ENCODE measurements around the gene ICOSLG. TPM values are rescaled to one million over a fixed set of nuclear protein-coding genes. Genes with fewer than 3 reads are reported as not detected.
"Not testable (repeated sequence)": the region's sequence is repeated elsewhere in the genome, so short reads cannot be mapped to it uniquely, and the experiment has no call there.

ICOSLG gene
- polyA plus RNA-seq, 3 donors = 0.47 to 9.0 (median 1.3) TPM

GRCh38 chr21:44229561-44229960 is 11.2 kb downstream of the ICOSLG start:
- H2AFZ ChIP-seq (ENCODE audit: insufficient read depth, low read depth, low read length, poor library complexity, severe bottlenecking); H3K4me1 Mint-ChIP-seq; H3K4me3 Mint-ChIP-seq; H3K79me2 ChIP-seq (ENCODE audit: insufficient read depth, low read length); H3K36me3 ChIP-seq (replicated peaks in 1 of 2; ENCODE audit: control insufficient read depth in 1 of 2, insufficient read depth in 2 of 2, low read length in 2 of 2); intact Hi-C loops (cut with micrococcal nuclease); H3K27ac ChIP-seq (ENCODE audit: low read depth in 1 of 2, low read length in 2 of 2); H3K9me3 ChIP-seq (replicated peaks in 1 of 2; ENCODE audit: control insufficient read depth in 1 of 2, insufficient read depth in 1 of 2, low read length in 2 of 2); H3K9ac ChIP-seq (ENCODE audit: insufficient read depth, low read length, poor library complexity, severe bottlenecking); H3K4me2 ChIP-seq (replicated peaks; ENCODE audit: extremely low read depth, low read length, poor library complexity, severe bottlenecking); H3K27ac Mint-ChIP-seq; H3K27me3 ChIP-seq (ENCODE audit: control insufficient read depth in 2 of 2, insufficient read depth in 2 of 2, low read length in 2 of 2); H3K4me1 ChIP-seq (ENCODE audit: control insufficient read depth in 1 of 2, insufficient read depth in 2 of 2, low read length in 2 of 2); H4K20me1 ChIP-seq (ENCODE audit: insufficient read depth, low read length); H3K9me3 Mint-ChIP-seq; H3K27me3 Mint-ChIP-seq (ENCODE audit: low read depth in 3 of 3); H3K36me3 Mint-ChIP-seq; DNase-seq; H3K4me3 ChIP-seq (replicated peaks in 1 of 3; ENCODE audit: low read depth in 2 of 3, low read length in 3 of 3): not testable (repeated sequence)
- no CpG with 5 or more reads among the region's 22 CpGs for WGBS (ENCODE audit: insufficient coverage)

GRCh38 chr21:44228109-44228508 is 12.6 kb downstream of the ICOSLG start:
- H4K20me1 ChIP-seq (ENCODE audit: insufficient read depth, low read length); H3K36me3 ChIP-seq (replicated peaks in 1 of 2; ENCODE audit: control insufficient read depth in 1 of 2, insufficient read depth in 2 of 2, low read length in 2 of 2); H2AFZ ChIP-seq (ENCODE audit: insufficient read depth, low read depth, low read length, poor library complexity, severe bottlenecking); H3K36me3 Mint-ChIP-seq; H3K4me3 Mint-ChIP-seq; intact Hi-C loops (cut with micrococcal nuclease); H3K27ac ChIP-seq (ENCODE audit: low read depth in 1 of 2, low read length in 2 of 2); H3K4me3 ChIP-seq (replicated peaks in 1 of 3; ENCODE audit: low read depth in 2 of 3, low read length in 3 of 3); H3K9ac ChIP-seq (ENCODE audit: insufficient read depth, low read length, poor library complexity, severe bottlenecking); H3K9me3 Mint-ChIP-seq; H3K4me1 ChIP-seq (ENCODE audit: control insufficient read depth in 1 of 2, insufficient read depth in 2 of 2, low read length in 2 of 2); DNase-seq; H3K9me3 ChIP-seq (replicated peaks in 1 of 2; ENCODE audit: control insufficient read depth in 1 of 2, insufficient read depth in 1 of 2, low read length in 2 of 2); H3K27me3 ChIP-seq (ENCODE audit: control insufficient read depth in 2 of 2, insufficient read depth in 2 of 2, low read length in 2 of 2); H3K4me1 Mint-ChIP-seq; H3K27me3 Mint-ChIP-seq (ENCODE audit: low read depth in 3 of 3); H3K79me2 ChIP-seq (ENCODE audit: insufficient read depth, low read length); H3K4me2 ChIP-seq (replicated peaks; ENCODE audit: extremely low read depth, low read length, poor library complexity, severe bottlenecking); H3K27ac Mint-ChIP-seq: not testable (repeated sequence)
- no CpG with 5 or more reads among the region's 13 CpGs for WGBS (ENCODE audit: insufficient coverage)

- H3K79me2 ChIP-seq (ENCODE audit: insufficient read depth, low read length); H3K4me1 ChIP-seq (ENCODE audit: control insufficient read depth in 1 of 2, insufficient read depth in 2 of 2, low read length in 2 of 2); DNase-seq; H2AFZ ChIP-seq (ENCODE audit: insufficient read depth, low read depth, low read length, poor library complexity, severe bottlenecking); H3K36me3 ChIP-seq (replicated peaks in 1 of 2; ENCODE audit: control insufficient read depth in 1 of 2, insufficient read depth in 2 of 2, low read length in 2 of 2); H3K36me3 Mint-ChIP-seq; H3K9me3 Mint-ChIP-seq; H3K4me2 ChIP-seq (replicated peaks; ENCODE audit: extremely low read depth, low read length, poor library complexity, severe bottlenecking); intact Hi-C loops (cut with micrococcal nuclease); H3K27ac ChIP-seq (ENCODE audit: low read depth in 1 of 2, low read length in 2 of 2); H3K4me3 ChIP-seq (replicated peaks in 1 of 3; ENCODE audit: low read depth in 2 of 3, low read length in 3 of 3); H3K9ac ChIP-seq (ENCODE audit: insufficient read depth, low read length, poor library complexity, severe bottlenecking); H4K20me1 ChIP-seq (ENCODE audit: insufficient read depth, low read length); H3K27me3 Mint-ChIP-seq (ENCODE audit: low read depth in 3 of 3); H3K4me1 Mint-ChIP-seq; H3K9me3 ChIP-seq (replicated peaks in 1 of 2; ENCODE audit: control insufficient read depth in 1 of 2, insufficient read depth in 1 of 2, low read length in 2 of 2); H3K27me3 ChIP-seq (ENCODE audit: control insufficient read depth in 2 of 2, insufficient read depth in 2 of 2, low read length in 2 of 2); H3K27ac Mint-ChIP-seq; H3K4me3 Mint-ChIP-seq: not testable (repeated sequence)
- WGBS (ENCODE audit: insufficient coverage) = no CpG with 5 or more reads among the region's 9 CpGs
Observed at GRCh38 chr21:44227614-44228013, 13.1 kb downstream of the ICOSLG start.

GRCh38 chr21:44225605-44226004 is 15.1 kb downstream of the ICOSLG start:
- DNase-seq; H3K27ac ChIP-seq (ENCODE audit: low read depth in 1 of 2, low read length in 2 of 2); H3K27me3 ChIP-seq (ENCODE audit: control insufficient read depth in 2 of 2, insufficient read depth in 2 of 2, low read length in 2 of 2); H3K4me3 ChIP-seq (replicated peaks in 1 of 3; ENCODE audit: low read depth in 2 of 3, low read length in 3 of 3); H3K9me3 ChIP-seq (replicated peaks in 1 of 2; ENCODE audit: control insufficient read depth in 1 of 2, insufficient read depth in 1 of 2, low read length in 2 of 2); H4K20me1 ChIP-seq (ENCODE audit: insufficient read depth, low read length); H3K36me3 ChIP-seq (replicated peaks in 1 of 2; ENCODE audit: control insufficient read depth in 1 of 2, insufficient read depth in 2 of 2, low read length in 2 of 2); H3K9me3 Mint-ChIP-seq; H3K36me3 Mint-ChIP-seq; H3K4me1 ChIP-seq (ENCODE audit: control insufficient read depth in 1 of 2, insufficient read depth in 2 of 2, low read length in 2 of 2); H3K4me1 Mint-ChIP-seq; H2AFZ ChIP-seq (ENCODE audit: insufficient read depth, low read depth, low read length, poor library complexity, severe bottlenecking); H3K27ac Mint-ChIP-seq; H3K79me2 ChIP-seq (ENCODE audit: insufficient read depth, low read length); H3K27me3 Mint-ChIP-seq (ENCODE audit: low read depth in 3 of 3); H3K4me3 Mint-ChIP-seq; H3K4me2 ChIP-seq (replicated peaks; ENCODE audit: extremely low read depth, low read length, poor library complexity, severe bottlenecking); H3K9ac ChIP-seq (ENCODE audit: insufficient read depth, low read length, poor library complexity, severe bottlenecking); intact Hi-C loops (cut with micrococcal nuclease): not testable (repeated sequence)
- WGBS (ENCODE audit: insufficient coverage) = no CpG with 5 or more reads among the region's 6 CpGs

Measured in CD14-positive monocyte (primary cell).